ENCODE data around the gene FRMD5. TPM values are rescaled to one million over a fixed set of nuclear protein-coding genes. Genes with fewer than 3 reads are reported as not detected.

FRMD5 gene
- total RNA-seq, 1 experiment from 2014 or later: 27.2 TPM

- intact Hi-C loops (cut with micrococcal nuclease): no loop called here
- no peak for TF ChIP-seq POLR2AphosphoS5 (IDR thresholded peaks at IDR 0.05; ENCODE audit: low read depth, low read length)
- no peak for TF ChIP-seq EZH2 (IDR thresholded peaks at IDR 0.05)
- no peak for TF ChIP-seq ZNF274 (IDR thresholded peaks at IDR 0.05; ENCODE audit: low read depth, low read length)
- no peak for TF ChIP-seq EGR1 (IDR thresholded peaks at IDR 0.05; ENCODE audit: low read depth)
- TF ChIP-seq, protein P1, sequence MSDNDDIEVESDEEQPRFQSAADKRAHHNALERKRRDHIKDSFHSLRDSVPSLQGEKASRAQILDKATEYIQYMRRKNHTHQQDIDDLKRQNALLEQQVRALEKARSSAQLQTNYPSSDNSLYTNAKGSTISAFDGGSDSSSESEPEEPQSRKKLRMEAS (IDR thresholded peaks at IDR 0.05): no peak
- no peak for TF ChIP-seq FOSL1 (IDR thresholded peaks at IDR 0.05; ENCODE audit: low read depth)
- no peak for TF ChIP-seq EZH2phosphoT487 (IDR thresholded peaks at IDR 0.05; ENCODE audit: borderline replicate concordance)
- TF ChIP-seq, protein P2, sequence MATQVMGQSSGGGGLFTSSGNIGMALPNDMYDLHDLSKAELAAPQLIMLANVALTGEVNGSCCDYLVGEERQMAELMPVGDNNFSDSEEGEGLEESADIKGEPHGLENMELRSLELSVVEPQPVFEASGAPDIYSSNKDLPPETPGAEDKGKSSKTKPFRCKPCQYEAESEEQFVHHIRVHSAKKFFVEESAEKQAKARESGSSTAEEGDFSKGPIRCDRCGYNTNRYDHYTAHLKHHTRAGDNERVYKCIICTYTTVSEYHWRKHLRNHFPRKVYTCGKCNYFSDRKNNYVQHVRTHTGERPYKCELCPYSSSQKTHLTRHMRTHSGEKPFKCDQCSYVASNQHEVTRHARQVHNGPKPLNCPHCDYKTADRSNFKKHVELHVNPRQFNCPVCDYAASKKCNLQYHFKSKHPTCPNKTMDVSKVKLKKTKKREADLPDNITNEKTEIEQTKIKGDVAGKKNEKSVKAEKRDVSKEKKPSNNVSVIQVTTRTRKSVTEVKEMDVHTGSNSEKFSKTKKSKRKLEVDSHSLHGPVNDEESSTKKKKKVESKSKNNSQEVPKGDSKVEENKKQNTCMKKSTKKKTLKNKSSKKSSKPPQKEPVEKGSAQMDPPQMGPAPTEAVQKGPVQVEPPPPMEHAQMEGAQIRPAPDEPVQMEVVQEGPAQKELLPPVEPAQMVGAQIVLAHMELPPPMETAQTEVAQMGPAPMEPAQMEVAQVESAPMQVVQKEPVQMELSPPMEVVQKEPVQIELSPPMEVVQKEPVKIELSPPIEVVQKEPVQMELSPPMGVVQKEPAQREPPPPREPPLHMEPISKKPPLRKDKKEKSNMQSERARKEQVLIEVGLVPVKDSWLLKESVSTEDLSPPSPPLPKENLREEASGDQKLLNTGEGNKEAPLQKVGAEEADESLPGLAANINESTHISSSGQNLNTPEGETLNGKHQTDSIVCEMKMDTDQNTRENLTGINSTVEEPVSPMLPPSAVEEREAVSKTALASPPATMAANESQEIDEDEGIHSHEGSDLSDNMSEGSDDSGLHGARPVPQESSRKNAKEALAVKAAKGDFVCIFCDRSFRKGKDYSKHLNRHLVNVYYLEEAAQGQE (IDR thresholded peaks at IDR 0.05; ENCODE audit: low read depth): no peak
- no peak for TF ChIP-seq CTCF (IDR thresholded peaks at IDR 0.05 in 2 of 3, conservative IDR thresholded peaks at IDR 0.05 in 1 of 3; ENCODE audit: borderline replicate concordance in 1 of 3, insufficient read depth in 1 of 3, low read depth in 2 of 3, low read length in 2 of 3)
- no peak for TF ChIP-seq CBX3 (IDR thresholded peaks at IDR 0.05; ENCODE audit: low read depth)
- no peak for TF ChIP-seq CEBPB (IDR thresholded peaks at IDR 0.05; ENCODE audit: low read depth)
- TF ChIP-seq SIN3A (IDR thresholded peaks at IDR 0.05; ENCODE audit: low read depth): no peak
- no peak for TF ChIP-seq ZFX (IDR thresholded peaks at IDR 0.05)
- TF ChIP-seq ATF3 (IDR thresholded peaks at IDR 0.05): no peak
- no peak for TF ChIP-seq YY1 (IDR thresholded peaks at IDR 0.05; ENCODE audit: extremely low read depth, insufficient replicate concordance, low read depth, low read length)
- Histone ChIP-seq H4K20me1 (ENCODE audit: insufficient read depth) (0 out of 2 replicates have a peak, but pooled peaks cover 6% of the 10 kb centered on the region), H3K9ac (ENCODE audit: low read length) (no peak overlapping the region), H3K27me3 (ENCODE audit: insufficient read depth, low read length) (no peaks in the 10 kb centered on the region), H3K4me1 (ENCODE audit: control insufficient read depth in 1 of 2, insufficient read depth in 2 of 2, low read length in 2 of 2) (peaks cover 14 to 30% of the 10 kb centered on the region in 2 experiments), H3K9me3 (ENCODE audit: control insufficient read depth in 1 of 2, insufficient read depth in 1 of 2, low read depth in 1 of 2, low read length in 2 of 2) (no peaks in the 10 kb centered on the region), H3K9me2 (ENCODE audit: insufficient read depth) (no peaks in the 10 kb centered on the region), H3K4me3 (replicated peaks in 1 of 2; ENCODE audit: low read depth in 1 of 2, low read length in 2 of 2) (no peak overlapping the region), H2AFZ (ENCODE audit: low read depth, low read length, poor library complexity, severe bottlenecking) (no peak overlapping the region), H3K27ac (ENCODE audit: low read depth, low read length) (no peak overlapping the region), H3K36me3 (ENCODE audit: control insufficient read depth in 1 of 2, insufficient read depth in 2 of 2, low read length in 2 of 2) (no peaks in the 10 kb centered on the region), H3K79me2 (ENCODE audit: insufficient read depth, low read length) (peaks cover 31% of the 10 kb centered on the region), H3K4me2 (ENCODE audit: low read length) (no peak overlapping the region)
- ChIA-PET RAD21 (ENCODE audit: low non-redundant PET in 1 of 2, low total read pairs in 2 of 2, uncharacterized antibody in 2 of 2, unreplicated experiment in 2 of 2) (no interaction called here), POLR2A (no interaction called here), CTCF (no interaction called here)
- ATAC-seq: no peak
- BruUV-seq (replicated peaks): no TSS peak
- DNase-seq (ENCODE audit: low read depth, low spot score): no peak
Observed at GRCh38 chr15:44011238-44011854, 183.7 kb downstream of the FRMD5 start.
